PFSK-1 (cell line): ENCODE data around the gene HS2ST1.

ENCODE experiments used
- POLR2AphosphoS5 ChIP-seq: IDR thresholded peaks from 2 replicates; pipeline ENCODE4 v1.6.1; 2012; ENCODE audit warnings: low read depth, mild to moderate bottlenecking, control low read depth, low read length, moderate library complexity
- SIN3A ChIP-seq: IDR thresholded peaks from 2 replicates; pipeline ENCODE4 v1.6.1; 2012; ENCODE audit warnings: mild to moderate bottlenecking, low read length, moderate library complexity, borderline replicate concordance; ENCODE audit not compliant: insufficient read depth

DNA sequence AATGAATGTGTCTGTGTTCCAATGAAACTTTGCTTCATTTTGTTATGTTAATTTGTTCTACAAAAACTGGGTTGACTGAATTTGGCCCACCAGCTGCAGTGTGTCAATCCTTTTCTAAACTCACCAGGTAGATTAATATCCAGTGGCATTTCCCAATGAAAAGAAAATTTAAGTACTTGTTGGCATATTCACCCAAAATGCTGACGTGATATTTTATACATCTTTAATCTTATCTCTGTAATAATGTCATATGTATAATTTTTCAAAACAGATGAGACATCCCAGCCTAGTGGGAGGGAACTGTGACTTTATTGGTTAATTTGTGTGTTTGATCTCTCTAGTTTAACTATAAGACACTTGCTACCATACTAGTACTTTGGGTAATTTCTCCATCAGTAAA, 8.6 kb upstream of the HS2ST1 start:
- TF ChIP-seq POLR2AphosphoS5 (no peak), SIN3A (no peak)
